ENCODE measurements around the gene CDH23. TPM values are rescaled to one million over a fixed set of nuclear protein-coding genes. Genes with fewer than 3 reads are reported as not detected.

CDH23 gene
- total and polyA plus RNA-seq, 2 of the 8 experiments (the other 6 are each of a cell fraction or from before 2014, with no cell fraction given): 1.9 to 4.9 TPM

- DNase-seq (ENCODE audit: low read depth in 1 of 2, low spot score in 2 of 2) (no peak), FAIRE-seq (no peak)
- Histone ChIP-seq H3K79me2 (ENCODE audit: control insufficient read depth in 1 of 2, insufficient read depth in 2 of 2, low read length in 2 of 2) (no peaks in the 10 kb centered on the region), H3K4me1 (replicated peaks in 1 of 4; ENCODE audit: control insufficient read depth in 3 of 4, insufficient read depth in 4 of 4, low read length in 3 of 4) (peaks cover 0 to 6% (median 1%) of the 10 kb centered on the region in 4 experiments; a peak in 3 of 7 replicates), H3K4ac (replicated peaks; ENCODE audit: insufficient read length, low read depth, low read length) (no peak overlapping the region), H3K23ac (ENCODE audit: insufficient read length) (no peak overlapping the region), H3K14ac (ENCODE audit: insufficient read length) (no peak overlapping the region), H3K9me3 (ENCODE audit: insufficient read depth in 2 of 2, low read depth in 1 of 2, low read length in 1 of 2) (peaks cover 0 to 3% of the 10 kb centered on the region in 2 experiments; a peak in 1 of 4 replicates), H3K27me3 (replicated peaks in 1 of 4; ENCODE audit: control insufficient read depth in 3 of 4, extremely low read depth in 1 of 4, insufficient read depth in 3 of 4, low read length in 3 of 4) (no peaks in the 10 kb centered on the region; a peak in 1 of 7 replicates), H3K23me2 (ENCODE audit: low read depth, low read length) (no peaks in the 10 kb centered on the region; the same call in 1 of the 2 replicates), H3K9ac (replicated peaks in 1 of 4; ENCODE audit: extremely low read depth in 1 of 4, low read depth in 3 of 4, low read length in 3 of 4) (no peak overlapping the region), H2AK5ac (ENCODE audit: low read depth, low read length) (no peak overlapping the region), H4K8ac (ENCODE audit: extremely low read depth, insufficient read depth, low read length) (no peak overlapping the region), H3K27ac (ENCODE audit: low read depth, low read length) (no peak overlapping the region), H2AFZ (ENCODE audit: low read length) (no peak overlapping the region), H4K91ac (replicated peaks; ENCODE audit: insufficient read length, low read length) (no peak overlapping the region), H4K5ac (ENCODE audit: insufficient read length, low read depth, low read length) (no peak overlapping the region), H4K20me1 (replicated peaks in 1 of 2; ENCODE audit: control insufficient read depth in 1 of 2, insufficient read depth in 2 of 2, low read length in 2 of 2) (no peaks in the 10 kb centered on the region), H3K79me1 (ENCODE audit: low read depth, low read length) (no peaks in the 10 kb centered on the region), H2BK120ac (replicated peaks; ENCODE audit: low read depth, low read length) (no peak overlapping the region), H3K56ac (replicated peaks; ENCODE audit: insufficient read length, low read depth, low read length) (no peak overlapping the region), H2BK15ac (ENCODE audit: low read length) (no peak overlapping the region), H3K36me3 (ENCODE audit: control insufficient read depth in 2 of 4, insufficient read depth in 4 of 4, low read length in 3 of 4) (no peaks in the 10 kb centered on the region), H3K18ac (ENCODE audit: extremely low read depth, low read length) (no peak overlapping the region), H2BK20ac (ENCODE audit: low read length) (no peak overlapping the region), H3K4me3 (ENCODE audit: extremely low read depth in 1 of 4, insufficient read depth in 2 of 4, low read depth in 3 of 4, low read length in 4 of 4) (no peak overlapping the region), H2BK5ac (ENCODE audit: low read depth, low read length) (no peak overlapping the region), H2BK12ac (ENCODE audit: low read depth, low read length) (no peak overlapping the region), H3K4me2 (ENCODE audit: insufficient read depth in 1 of 2, low read depth in 2 of 2, low read length in 2 of 2) (no peak overlapping the region)
- CTCF ChIA-PET (ENCODE audit: partially characterized antibody): interaction anchor here (0.6 to 5.9 kb wide), 20 partner anchors 10 to 224 kb away, joined by 3 to 70 read pairs (median 8); partner anchors contain the start of gene CDH23
- 86% methylated on average over 1 of the region's 1 CpG; no CpG with 5 or more reads in 1 of the 2 experiments for WGBS, 2 experiments (ENCODE audit: extremely low coverage in 1 of 2, insufficient coverage in 1 of 2, insufficient read length in 1 of 2, insufficient replicate concordance in 2 of 2, low coverage in 1 of 2, low lambda C conversion rate in 2 of 2, missing lambda C conversion rate in 1 of 2)
- POLR2A ChIA-PET (ENCODE audit: partially characterized antibody): no interaction called here
- TF ChIP-seq KDM1A (IDR thresholded peaks at IDR 0.05; ENCODE audit: borderline replicate concordance, low read length): no peak
- no peak for TF ChIP-seq SAP30 (IDR thresholded peaks at IDR 0.05; ENCODE audit: insufficient read depth, insufficient replicate concordance, low read length)
- TF ChIP-seq TAF7 (optimal IDR thresholded peaks at IDR 0.05; ENCODE audit: borderline replicate concordance, low read depth, low read length): no peak
- TF ChIP-seq CREB1 (IDR thresholded peaks at IDR 0.05): no peak
- TF ChIP-seq RFX5 (IDR thresholded peaks at IDR 0.05; ENCODE audit: borderline replicate concordance, low read depth, low read length): no peak
- TF ChIP-seq SRF (IDR thresholded peaks at IDR 0.05; ENCODE audit: low read depth, low read length): no peak
- no peak for TF ChIP-seq ATF2 (IDR thresholded peaks at IDR 0.05; ENCODE audit: low read length)
- TF ChIP-seq ZNF274 (IDR thresholded peaks at IDR 0.05; ENCODE audit: borderline replicate concordance, extremely low read depth, low read length): no peak
- no peak for TF ChIP-seq SP1 (IDR thresholded peaks at IDR 0.05; ENCODE audit: low read depth, low read length)
- TF ChIP-seq CBX5 (IDR thresholded peaks at IDR 0.05; ENCODE audit: low read depth, low read length): no peak
- no peak for TF ChIP-seq SP4 (IDR thresholded peaks at IDR 0.05; ENCODE audit: low read length)
- TF ChIP-seq USF2 (IDR thresholded peaks at IDR 0.05; ENCODE audit: low read length): no peak
Measured at GRCh38 chr10:71487726-71488125, 91.0 kb downstream of the CDH23 start.
